Heart left ventricle (tissue), 13 donors: ENCODE measurements around the gene PMM2.

Source experiments
- POLR2A ChIP-seq, 2 donors: fragments of 450-650 bp; IDR thresholded peaks; one replicate each; pipeline ENCODE4 v1.6.1; 2017; ENCODE audit warnings: antibody characterized with exemption in 2 of 2, mild to moderate bottlenecking in 2 of 2, moderate library complexity in 2 of 2
- TF ChIP-seq, protein P1 (sequence below), 12 donors: fragments of 200-600 bp; sonication (generic) in 4 of 12; IDR thresholded peaks; one replicate each; pipeline versions ENCODE4 v1.5.0 to v1.8.0; 2018 to 2022; ENCODE audit warnings: antibody characterized with exemption in 12 of 12, mild to moderate bottlenecking in 5 of 12
- donor health status: ischemic (EF 13 %, LVEDD 7.1; RV severe dilation, severe dysfunction).
- donor health status: DM: no; HTN: yes; CAD: no.
- donor health status: DM: no; HTN: no; CAD: no.
- donor health status: ischemic (EF 25% LVEDD 6.9; RV normal size, moderate dysfunction).
- donor health status: ischemic (EF 25% LVEDD 5.7; RV mildly dilated, moderate dysfunction).
- donor health status: ischemic (EF 35%, LVEDD 5.7; RV mildly dilated, moderate dysfunction).
- donor health status: nonischemic (EF 11% LVEDD 7.7; RV severe dilation, severe dysfunction).
- donor health status: DM: yes; HTN: yes; CAD: no.
- donor health status: PGD.
- donor health status: ischemic (EF 29% LVEDD 5.4; RV normal size, mild dysfunction).
- donor health status: nonischemic (EF 23%, LVEDD 6.1; RV moderate dilation, normal function).

DNA sequence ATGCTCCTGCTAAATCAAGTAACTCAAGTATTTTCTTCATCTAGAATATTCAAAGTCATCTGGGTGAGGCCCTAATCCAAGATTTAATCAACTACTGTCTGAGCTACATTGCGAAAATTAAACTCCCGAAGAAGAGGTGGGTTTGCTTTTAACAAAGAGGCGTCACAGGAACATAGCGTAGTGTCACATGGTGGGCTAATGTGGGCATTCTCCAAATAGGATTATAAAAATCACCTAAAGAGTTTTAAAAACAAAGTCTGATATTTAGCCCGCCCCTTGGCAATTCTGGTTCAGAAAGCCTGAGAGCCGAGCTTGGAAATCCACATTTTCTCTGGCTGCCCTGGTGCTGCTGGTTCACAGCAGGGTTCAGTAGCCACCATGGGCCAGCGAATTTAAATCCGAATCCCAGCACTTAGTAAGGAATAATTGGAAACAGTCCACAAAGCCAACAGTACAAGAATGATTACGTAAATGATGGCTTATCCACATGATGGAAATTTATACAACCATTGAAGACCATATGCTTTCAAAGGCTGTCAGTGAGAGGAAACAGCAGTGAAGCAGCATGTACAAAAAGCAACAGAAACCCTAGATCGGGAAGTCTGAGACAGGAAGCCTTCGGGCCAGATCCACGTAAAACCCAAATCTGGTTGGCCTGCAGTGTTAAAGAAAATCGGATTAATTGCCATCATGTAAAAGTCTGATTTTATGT lies 8.8 kb downstream of the PMM2 start:
- TF ChIP-seq POLR2A (IDR thresholded peaks at IDR 0.05): no peak
- TF ChIP-seq, protein P1, sequence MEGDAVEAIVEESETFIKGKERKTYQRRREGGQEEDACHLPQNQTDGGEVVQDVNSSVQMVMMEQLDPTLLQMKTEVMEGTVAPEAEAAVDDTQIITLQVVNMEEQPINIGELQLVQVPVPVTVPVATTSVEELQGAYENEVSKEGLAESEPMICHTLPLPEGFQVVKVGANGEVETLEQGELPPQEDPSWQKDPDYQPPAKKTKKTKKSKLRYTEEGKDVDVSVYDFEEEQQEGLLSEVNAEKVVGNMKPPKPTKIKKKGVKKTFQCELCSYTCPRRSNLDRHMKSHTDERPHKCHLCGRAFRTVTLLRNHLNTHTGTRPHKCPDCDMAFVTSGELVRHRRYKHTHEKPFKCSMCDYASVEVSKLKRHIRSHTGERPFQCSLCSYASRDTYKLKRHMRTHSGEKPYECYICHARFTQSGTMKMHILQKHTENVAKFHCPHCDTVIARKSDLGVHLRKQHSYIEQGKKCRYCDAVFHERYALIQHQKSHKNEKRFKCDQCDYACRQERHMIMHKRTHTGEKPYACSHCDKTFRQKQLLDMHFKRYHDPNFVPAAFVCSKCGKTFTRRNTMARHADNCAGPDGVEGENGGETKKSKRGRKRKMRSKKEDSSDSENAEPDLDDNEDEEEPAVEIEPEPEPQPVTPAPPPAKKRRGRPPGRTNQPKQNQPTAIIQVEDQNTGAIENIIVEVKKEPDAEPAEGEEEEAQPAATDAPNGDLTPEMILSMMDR (IDR thresholded peaks at IDR 0.05): no peak
